Measurements from ENCODE around the gene NAGLU. TPM values are rescaled to one million over a fixed set of nuclear protein-coding genes. Genes with fewer than 3 reads are reported as not detected.

NAGLU gene
- total RNA-seq, 2 experiments from 2014 or later, result 19.3 to 20.5 TPM

GRCh38 chr17:42512733-42513251 is 23.2 kb upstream of the NAGLU start:
- DNase-seq (no peak), ATAC-seq (no peak)
- Mint-ChIP-seq H3K27me3 (ENCODE audit: low read depth) (peaks cover 8% of the 10 kb centered on the region), H3K36me3 (ENCODE audit: low read depth) (no peaks in the 10 kb centered on the region), H3K9me3 (ENCODE audit: insufficient read depth) (no peaks in the 10 kb centered on the region), H3K4me1 (ENCODE audit: low read depth) (peaks cover 15% of the 10 kb centered on the region), H3K4me3 (no peak overlapping the region), H3K27ac (no peak overlapping the region)
- ChIA-PET POLR2A (no interaction called here), CTCF (interaction anchor here (1.1 to 1.4 kb wide), 2 partner anchors 82 to 200 kb away, joined by 3 read pairs; no protein-coding TSS in a partner anchor)

- Mint-ChIP-seq H3K27me3 (ENCODE audit: low read depth) (peaks cover 8% of the 10 kb centered on the region), H3K4me1 (ENCODE audit: low read depth) (peaks cover 11% of the 10 kb centered on the region), H3K36me3 (ENCODE audit: low read depth) (no peaks in the 10 kb centered on the region), H3K27ac (no peak overlapping the region), H3K4me3 (no peak overlapping the region), H3K9me3 (ENCODE audit: insufficient read depth) (no peaks in the 10 kb centered on the region)
- ATAC-seq, result no peak
- ChIA-PET POLR2A (no interaction called here), CTCF (interaction anchor here (1.1 to 2.0 kb wide), 5 partner anchors 73 to 111 kb away, joined by 3 to 7 read pairs (median 4); no protein-coding TSS in a partner anchor)
- DNase-seq, result no peak
Measured at GRCh38 chr17:42513686-42514085, 22.4 kb upstream of the NAGLU start.

GRCh38 chr17:42514279-42514678 is 21.8 kb upstream of the NAGLU start:
- Mint-ChIP-seq H3K27ac (no peak overlapping the region), H3K4me3 (no peak overlapping the region), H3K4me1 (ENCODE audit: low read depth) (peaks cover 6% of the 10 kb centered on the region), H3K36me3 (ENCODE audit: low read depth) (no peaks in the 10 kb centered on the region), H3K9me3 (ENCODE audit: insufficient read depth) (no peaks in the 10 kb centered on the region), H3K27me3 (ENCODE audit: low read depth) (peaks cover 9% of the 10 kb centered on the region)
- POLR2A ChIA-PET, result interaction anchor here (0.6 to 0.9 kb wide), 2 partner anchors 29 to 86 kb away, joined by 3 to 4 read pairs; no protein-coding TSS in a partner anchor
- no peak for ATAC-seq
- DNase-seq, result no peak
- CTCF ChIA-PET, result interaction anchor here (0.8 to 2.0 kb wide), 12 partner anchors 13 to 292 kb away, joined by 3 to 9 read pairs (median 4); no protein-coding TSS in a partner anchor

- no peaks in the 10 kb centered on the region for H3K36me3 Mint-ChIP-seq (ENCODE audit: low read depth)
- no peak overlapping the region for H3K27ac Mint-ChIP-seq
- DNase-seq, result no peak
- no peak for ATAC-seq
- no peaks in the 10 kb centered on the region for H3K9me3 Mint-ChIP-seq (ENCODE audit: insufficient read depth)
- peaks cover 5% of the 10 kb centered on the region for H3K4me1 Mint-ChIP-seq (ENCODE audit: low read depth)
- peaks cover 9% of the 10 kb centered on the region for H3K27me3 Mint-ChIP-seq (ENCODE audit: low read depth)
- CTCF ChIA-PET, result interaction anchor here (0.8 to 2.0 kb wide), 12 partner anchors 12 to 293 kb away, joined by 3 to 9 read pairs (median 4); no protein-coding TSS in a partner anchor
- POLR2A ChIA-PET, result interaction anchor here (0.9 kb wide), 1 partner anchor 29 kb away, joined by 4 read pairs; no protein-coding TSS in a partner anchor
- H3K4me3 Mint-ChIP-seq, result no peak overlapping the region
Measured at GRCh38 chr17:42514867-42515266, 21.2 kb upstream of the NAGLU start.

- CTCF ChIA-PET, result interaction anchor here (0.5 to 4.3 kb wide), 42 partner anchors 10 to 323 kb away, joined by 3 to 35 read pairs (median 4); partner anchors contain the start of genes CAVIN1, GHDC, NAGLU and STAT3
- POLR2A ChIA-PET, result no interaction called here
- H3K27ac Mint-ChIP-seq, result no peak overlapping the region
Measured at GRCh38 chr17:42517516-42517915, 18.5 kb upstream of the NAGLU start.

GRCh38 chr17:42518046-42518754 is 17.8 kb upstream of the NAGLU start:
- no peak overlapping the region for H3K4me3 Mint-ChIP-seq
- H3K36me3 Mint-ChIP-seq (ENCODE audit: low read depth), result no peaks in the 10 kb centered on the region
- ATAC-seq, result no peak
- no peak for DNase-seq
- H3K27me3 Mint-ChIP-seq (ENCODE audit: low read depth), result peaks cover 8% of the 10 kb centered on the region
- H3K27ac Mint-ChIP-seq, result no peak overlapping the region
- peaks cover 5% of the 10 kb centered on the region for H3K4me1 Mint-ChIP-seq (ENCODE audit: low read depth)
- ChIA-PET CTCF (interaction anchor here (0.5 to 4.3 kb wide), 49 partner anchors 9 to 324 kb away, joined by 3 to 35 read pairs (median 4); partner anchors contain the start of genes CAVIN1, GHDC, NAGLU and STAT3), POLR2A (no interaction called here)
- H3K9me3 Mint-ChIP-seq (ENCODE audit: insufficient read depth), result no peaks in the 10 kb centered on the region

More at GRCh38 chr17:42517516-42517915, 18.5 kb upstream of the NAGLU start:
- H3K9me3 Mint-ChIP-seq (ENCODE audit: insufficient read depth), result no peaks in the 10 kb centered on the region
- H3K27me3 Mint-ChIP-seq (ENCODE audit: low read depth), result peaks cover 8% of the 10 kb centered on the region
- H3K36me3 Mint-ChIP-seq (ENCODE audit: low read depth), result no peaks in the 10 kb centered on the region
- ATAC-seq, result peak; percentile 86
- H3K4me1 Mint-ChIP-seq (ENCODE audit: low read depth), result peaks cover 5% of the 10 kb centered on the region
- no peak overlapping the region for H3K4me3 Mint-ChIP-seq
- peak; percentile 87 for DNase-seq

- Mint-ChIP-seq H3K27me3 (ENCODE audit: low read depth) (peaks cover 8% of the 10 kb centered on the region), H3K4me1 (ENCODE audit: low read depth) (peaks cover 5% of the 10 kb centered on the region), H3K9me3 (ENCODE audit: insufficient read depth) (no peaks in the 10 kb centered on the region), H3K36me3 (ENCODE audit: low read depth) (no peaks in the 10 kb centered on the region), H3K4me3 (no peak overlapping the region), H3K27ac (no peak overlapping the region)
- DNase-seq, result no peak
- CTCF ChIA-PET, result interaction anchor here (0.5 to 4.3 kb wide), 29 partner anchors 8 to 296 kb away, joined by 3 to 35 read pairs (median 5); partner anchors contain the start of genes CAVIN1 and NAGLU
- POLR2A ChIA-PET, result no interaction called here
- no peak for ATAC-seq
Measured at GRCh38 chr17:42518755-42519545, 17.1 kb upstream of the NAGLU start.

- Mint-ChIP-seq H3K36me3 (ENCODE audit: low read depth) (no peaks in the 10 kb centered on the region), H3K4me3 (no peak overlapping the region), H3K9me3 (ENCODE audit: insufficient read depth) (no peaks in the 10 kb centered on the region), H3K27me3 (ENCODE audit: low read depth) (peaks cover 8% of the 10 kb centered on the region), H3K27ac (no peak overlapping the region), H3K4me1 (ENCODE audit: low read depth) (peaks cover 7% of the 10 kb centered on the region)
- ATAC-seq (no peak), DNase-seq (no peak)
- ChIA-PET CTCF (interaction anchor here (0.6 to 4.3 kb wide), 27 partner anchors 7 to 297 kb away, joined by 3 to 35 read pairs (median 5); partner anchors contain the start of genes NAGLU and PSMC3IP), POLR2A (interaction anchor here (1.4 kb wide), 1 partner anchor 48 kb away, joined by 3 read pairs; no protein-coding TSS in a partner anchor)
Measured at GRCh38 chr17:42519546-42520491, 16.2 kb upstream of the NAGLU start.

- peak; percentile 68 for DNase-seq
Measured at GRCh38 chr17:42520540-42520951, 15.5 kb upstream of the NAGLU start.

GRCh38 chr17:42521036-42521435 is 15.0 kb upstream of the NAGLU start:
- Mint-ChIP-seq H3K27me3 (ENCODE audit: low read depth) (peaks cover 8% of the 10 kb centered on the region), H3K27ac (no peak overlapping the region), H3K9me3 (ENCODE audit: insufficient read depth) (no peaks in the 10 kb centered on the region), H3K36me3 (ENCODE audit: low read depth) (no peaks in the 10 kb centered on the region), H3K4me3 (no peak overlapping the region), H3K4me1 (ENCODE audit: low read depth) (peaks cover 7% of the 10 kb centered on the region)
- DNase-seq (no peak), ATAC-seq (no peak)
- ChIA-PET POLR2A (interaction anchor here (0.6 to 1.4 kb wide), 4 partner anchors 46 to 107 kb away, joined by 3 read pairs; partner anchors contain the start of gene CAVIN1), CTCF (interaction anchor here (1.0 to 4.3 kb wide), 10 partner anchors 10 to 243 kb away, joined by 3 to 35 read pairs (median 7); partner anchors contain the start of gene PSMC3IP)

More at GRCh38 chr17:42520540-42520951, 15.5 kb upstream of the NAGLU start:
- Mint-ChIP-seq H3K27me3 (ENCODE audit: low read depth) (peaks cover 8% of the 10 kb centered on the region), H3K9me3 (ENCODE audit: insufficient read depth) (no peaks in the 10 kb centered on the region), H3K27ac (no peak overlapping the region), H3K4me1 (ENCODE audit: low read depth) (peaks cover 7% of the 10 kb centered on the region), H3K36me3 (ENCODE audit: low read depth) (no peaks in the 10 kb centered on the region), H3K4me3 (no peak overlapping the region)
- CTCF ChIA-PET, result interaction anchor here (0.7 to 4.3 kb wide), 16 partner anchors 10 to 298 kb away, joined by 3 to 35 read pairs (median 6); partner anchors contain the start of genes NAGLU and PSMC3IP
- peak; percentile 53 for ATAC-seq
- POLR2A ChIA-PET, result interaction anchor here (0.6 to 1.4 kb wide), 4 partner anchors 47 to 107 kb away, joined by 3 read pairs; partner anchors contain the start of gene CAVIN1

All from activated CD8-positive, alpha-beta T cell treated with anti-CD3 and anti-CD28 coated beads, Interleukin-2, amount 10 ng/mL, durations not matched to agents 7 days and 5 days (primary cell).